HEK293T (cell line): Measurements from ENCODE around the gene LRPAP1.

Experiments
- ARNT ChIP-seq: fragments of 450-650 bp; IDR thresholded peaks from 2 replicates; pipeline ENCODE4 v1.6.1; 2017; ENCODE audit warnings: mild to moderate bottlenecking
- BHLHE40 ChIP-seq: fragments of 450-650 bp; IDR thresholded peaks from 2 replicates; pipeline ENCODE4 v1.6.1; 2016; ENCODE audit warnings: mild to moderate bottlenecking, moderate library complexity, borderline replicate concordance
- ELF4 ChIP-seq: fragments of 450-650 bp; IDR thresholded peaks from 2 replicates; pipeline ENCODE4 v1.6.1; 2017; ENCODE audit warnings: antibody characterized with exemption
- FOXA1 ChIP-seq: fragments of 450-650 bp; IDR thresholded peaks from 2 replicates; pipeline ENCODE4 v1.6.1; 2016; ENCODE audit warnings: mild to moderate bottlenecking
- FOXM1 ChIP-seq: fragments of 450-650 bp; IDR thresholded peaks from 2 replicates; pipeline ENCODE4 v1.6.1; 2017; ENCODE audit warnings: mild to moderate bottlenecking, borderline replicate concordance
- SP1 ChIP-seq: fragments of 450-650 bp; IDR thresholded peaks from 2 replicates; pipeline ENCODE4 v1.6.1; 2017
- SUZ12 ChIP-seq: fragments of 450-650 bp; IDR thresholded peaks from 2 replicates; pipeline ENCODE4 v1.6.1; 2016; ENCODE audit warnings: mild to moderate bottlenecking
- TARDBP ChIP-seq: fragments of 450-650 bp; IDR thresholded peaks from 2 replicates; pipeline ENCODE4 v1.6.1; 2016
- ZNF384 ChIP-seq: fragments of 450-650 bp; IDR thresholded peaks from 2 replicates; pipeline ENCODE4 v1.6.1; 2016
- TF ChIP-seq, protein P1 (sequence below): fragments of 450-650 bp; IDR thresholded peaks from 2 replicates; pipeline ENCODE4 v1.6.1; 2016

DNA sequence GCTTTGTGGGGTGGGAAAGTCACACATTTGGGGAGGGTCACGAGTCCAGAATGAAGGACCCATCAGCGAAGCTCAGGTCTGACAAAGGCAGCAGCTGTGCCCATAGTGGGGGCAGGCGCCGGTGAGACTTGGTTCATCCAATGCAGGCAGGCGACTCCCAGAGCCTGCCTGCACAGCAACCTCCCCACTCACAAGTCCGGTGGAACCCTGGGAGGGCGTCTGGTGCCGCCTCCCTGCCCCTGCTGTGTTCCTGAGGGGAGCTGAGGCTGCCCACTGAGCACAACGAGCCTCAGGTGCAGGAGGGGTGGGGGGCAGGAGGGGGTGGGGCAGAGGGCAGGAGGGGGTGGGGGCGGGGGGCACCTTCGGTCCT is 13.7 kb downstream of the LRPAP1 start:
- TF ChIP-seq ZNF384 (no peak), SUZ12 (no peak), FOXM1 (no peak), BHLHE40 (no peak), SP1 (no peak), FOXA1 (no peak), TARDBP (no peak), ELF4 (no peak), ARNT (no peak)
- TF ChIP-seq, protein P1, sequence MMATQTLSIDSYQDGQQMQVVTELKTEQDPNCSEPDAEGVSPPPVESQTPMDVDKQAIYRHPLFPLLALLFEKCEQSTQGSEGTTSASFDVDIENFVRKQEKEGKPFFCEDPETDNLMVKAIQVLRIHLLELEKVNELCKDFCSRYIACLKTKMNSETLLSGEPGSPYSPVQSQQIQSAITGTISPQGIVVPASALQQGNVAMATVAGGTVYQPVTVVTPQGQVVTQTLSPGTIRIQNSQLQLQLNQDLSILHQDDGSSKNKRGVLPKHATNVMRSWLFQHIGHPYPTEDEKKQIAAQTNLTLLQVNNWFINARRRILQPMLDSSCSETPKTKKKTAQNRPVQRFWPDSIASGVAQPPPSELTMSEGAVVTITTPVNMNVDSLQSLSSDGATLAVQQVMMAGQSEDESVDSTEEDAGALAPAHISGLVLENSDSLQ: no peak
